Coronary artery (tissue), 2 donors: Measurements from ENCODE around the gene IRF6.

Experiments used
- DNase-seq: peaks from one replicate; pipeline ENCODE4 v3.0.0-alpha.2; 2017; ENCODE audit warnings: low spot score
- H3K27ac ChIP-seq, 2 donors: fragments of 200-600 bp; sonication (generic); one replicate each; pipeline ENCODE4 v1.5.1; 2016 to 2019
- H3K4me3 ChIP-seq: fragments of 200-600 bp; sonication (generic); 2 replicates; pipeline ENCODE4 v1.5.1; 2016; ENCODE audit warnings: mild to moderate bottlenecking, moderate library complexity
- CTCF ChIP-seq: fragments of 200-600 bp; sonication (generic); IDR thresholded peaks from one replicate; pipeline ENCODE4 v1.5.1; 2019; ENCODE audit warnings: antibody characterized with exemption

Gene IRF6

GRCh38 chr1:209778102-209778501 lies 27.8 kb downstream of the IRF6 start:
- Histone ChIP-seq H3K4me3 (no peak overlapping the region), H3K27ac (no peak overlapping the region)
- no peak for DNase-seq
- TF ChIP-seq CTCF, result no peak

- Histone ChIP-seq H3K27ac (no peak overlapping the region), H3K4me3 (no peak overlapping the region)
- no peak for DNase-seq
- TF ChIP-seq CTCF, result no peak
Measured at GRCh38 chr1:209777587-209777986, 28.4 kb downstream of the IRF6 start.

DNA sequence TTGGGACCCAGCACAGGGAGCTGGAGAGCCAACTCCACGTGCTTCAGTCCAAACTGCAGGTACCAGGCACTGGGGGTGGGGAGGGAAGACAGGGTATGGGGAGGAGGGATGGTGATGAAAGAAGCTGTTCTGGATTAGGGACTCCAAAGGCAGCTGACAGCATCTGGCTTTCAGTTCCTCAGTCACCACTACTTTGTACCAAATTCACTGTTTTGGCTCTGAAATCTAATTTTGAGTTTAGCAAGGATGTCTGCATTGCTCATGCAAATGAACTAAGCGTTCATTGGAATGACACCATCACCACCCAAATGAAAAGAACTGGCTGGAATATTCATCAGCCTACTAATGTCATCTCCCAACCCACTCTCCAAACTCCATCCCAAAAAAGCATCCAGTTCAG lies 30.3 kb downstream of the IRF6 start:
- Histone ChIP-seq H3K4me3 (no peak overlapping the region), H3K27ac (no peak overlapping the region)
- DNase-seq, result no peak
- TF ChIP-seq CTCF, result no peak

- TF ChIP-seq CTCF, result no peak
- no peak for DNase-seq
- no peak overlapping the region for H3K27ac ChIP-seq
- no peak overlapping the region for H3K4me3 ChIP-seq
Measured at GRCh38 chr1:209774592-209774991, 31.4 kb downstream of the IRF6 start.

DNA sequence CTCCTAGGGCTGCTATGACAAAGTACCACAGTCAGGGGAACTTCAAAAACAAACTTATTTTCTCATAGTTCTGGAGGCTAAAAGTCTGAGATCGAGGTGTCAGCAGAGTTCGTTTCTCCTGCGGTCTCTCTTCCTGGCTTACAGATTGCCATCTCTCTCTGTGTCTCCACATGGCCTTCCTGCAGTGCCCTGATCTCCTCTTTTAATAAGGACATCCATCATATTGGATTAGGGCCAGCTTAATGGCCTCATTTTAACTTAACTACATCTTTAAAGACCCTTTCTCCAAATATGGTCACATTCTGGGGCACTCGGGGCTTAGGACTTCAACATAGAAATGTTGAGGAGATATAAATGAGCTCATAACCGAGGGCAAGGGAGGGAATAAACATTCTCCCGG lies 33.8 kb downstream of the IRF6 start:
- H3K27ac ChIP-seq, result no peak overlapping the region
- no peak for TF ChIP-seq CTCF
- no peak overlapping the region for H3K4me3 ChIP-seq
- no peak for DNase-seq

GRCh38 chr1:209770636-209771415 lies 35.1 kb downstream of the IRF6 start:
- TF ChIP-seq CTCF, result no peak
- DNase-seq, result no peak
- no peak overlapping the region for H3K4me3 ChIP-seq
- H3K27ac ChIP-seq, result no peak overlapping the region

DNA sequence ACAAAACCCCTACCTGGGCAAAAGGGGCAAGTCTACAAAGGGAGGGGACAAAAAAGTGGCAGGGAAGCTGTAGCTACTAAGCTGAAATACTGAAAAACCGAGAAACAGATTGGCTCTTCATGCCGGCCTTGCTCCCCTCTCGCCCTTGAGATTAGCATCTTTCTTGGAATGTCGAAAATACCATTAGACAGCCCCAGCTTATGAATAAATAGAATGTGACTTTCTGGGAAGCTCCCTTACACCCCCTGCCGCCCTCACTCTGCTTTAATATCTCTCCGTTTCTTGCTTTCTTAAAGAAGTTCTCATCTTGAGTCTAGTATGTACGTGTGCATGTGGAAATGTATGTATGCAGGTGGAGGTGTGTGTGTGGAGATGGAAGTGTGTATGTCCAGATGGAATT lies 36.0 kb downstream of the IRF6 start:
- DNase-seq, result no peak
- TF ChIP-seq CTCF, result no peak
- Histone ChIP-seq H3K27ac (peak overlapping the region; percentile 22 to 79), H3K4me3 (peak overlapping the region; percentile 54)
